HG03097 (cell line): ENCODE data around the gene ZNF681.
"Not testable (repeated sequence)": the region's sequence is repeated elsewhere in the genome, so short reads cannot be mapped to it uniquely, and the experiment has no call there.

ENCODE experiments used
- ATAC-seq: cut with Tn5 transposase; IDR thresholded peaks from one replicate; pipeline ENCODE4 v1.9.1; 2021; ENCODE audit not compliant: unreplicated experiment, low FRiP score

ZNF681 gene

DNA sequence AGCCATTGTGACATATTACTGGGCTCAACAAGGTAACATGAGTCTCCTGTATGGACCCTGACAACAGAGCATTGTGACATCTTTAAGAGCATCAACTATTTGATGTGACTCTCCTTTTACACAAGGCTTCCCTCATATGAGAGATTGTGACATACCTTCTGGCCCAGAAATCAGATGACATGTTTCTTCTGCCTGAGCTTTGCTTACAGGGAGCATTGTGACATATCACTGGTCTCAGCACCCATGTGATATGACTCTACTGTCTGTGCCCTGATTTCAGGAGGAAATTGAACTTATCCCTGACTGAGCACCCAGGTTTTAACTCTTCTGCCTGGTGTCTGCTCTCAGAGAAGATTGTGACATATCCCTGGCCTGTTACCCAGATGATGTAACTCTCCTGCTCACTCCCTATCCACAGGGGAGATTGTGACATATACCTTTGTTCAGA is 15.9 kb upstream of the ZNF681 start:
- no peak for ATAC-seq

- no peak for ATAC-seq
Measured at GRCh38 chr19:23774106-23774505, 15.4 kb upstream of the ZNF681 start.

GRCh38 chr19:23772675-23773063 is 14.0 kb upstream of the ZNF681 start:
- ATAC-seq = no peak

DNA sequence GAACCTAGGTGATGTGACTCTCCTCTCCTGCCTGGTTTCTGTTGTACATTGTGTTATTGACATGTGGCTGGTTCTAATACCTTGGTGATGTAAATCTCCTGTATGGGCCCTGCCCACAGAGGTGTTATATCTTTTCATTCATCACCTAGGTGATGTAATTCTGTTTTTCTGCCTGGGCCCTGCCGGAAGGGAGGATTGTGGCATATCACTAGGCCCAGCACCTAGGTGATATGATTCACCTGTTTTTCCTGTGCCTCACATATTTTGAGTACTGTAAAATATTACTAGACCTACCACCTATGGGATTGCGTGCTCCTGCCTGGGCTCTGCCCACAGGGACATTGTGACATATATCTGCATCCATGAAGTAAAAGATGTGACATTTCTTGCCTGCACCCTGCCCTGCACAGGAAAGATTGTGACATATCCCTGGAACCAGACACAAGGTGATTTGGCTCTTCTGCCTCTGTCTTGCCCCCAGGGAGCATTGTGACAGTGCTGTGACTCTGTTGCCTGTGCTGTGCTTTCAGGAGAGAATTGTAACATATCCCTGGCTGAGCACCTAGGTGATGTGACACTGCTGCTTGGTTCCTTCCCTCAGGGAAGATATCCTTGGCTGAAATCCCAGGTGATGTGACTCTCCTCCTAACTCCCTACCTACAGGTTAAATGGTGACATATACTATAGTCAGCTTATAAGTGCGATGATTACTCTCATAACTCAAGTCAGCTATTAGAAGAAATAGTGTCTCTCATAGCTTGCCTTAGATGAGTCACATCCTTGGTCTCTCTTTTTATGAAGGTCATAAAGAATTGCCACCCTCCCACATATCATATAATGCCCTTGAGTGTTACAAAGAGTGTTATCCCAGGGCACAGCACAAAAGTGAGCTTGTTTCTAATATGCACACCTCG is 13.3 kb upstream of the ZNF681 start:
- ATAC-seq = no peak

GRCh38 chr19:23771316-23771715 is 12.6 kb upstream of the ZNF681 start:
- no peak for ATAC-seq

GRCh38 chr19:23770672-23771250 is 12.1 kb upstream of the ZNF681 start:
- ATAC-seq = no peak

- no peak for ATAC-seq
Measured at GRCh38 chr19:23769691-23770468, 11.2 kb upstream of the ZNF681 start.

DNA sequence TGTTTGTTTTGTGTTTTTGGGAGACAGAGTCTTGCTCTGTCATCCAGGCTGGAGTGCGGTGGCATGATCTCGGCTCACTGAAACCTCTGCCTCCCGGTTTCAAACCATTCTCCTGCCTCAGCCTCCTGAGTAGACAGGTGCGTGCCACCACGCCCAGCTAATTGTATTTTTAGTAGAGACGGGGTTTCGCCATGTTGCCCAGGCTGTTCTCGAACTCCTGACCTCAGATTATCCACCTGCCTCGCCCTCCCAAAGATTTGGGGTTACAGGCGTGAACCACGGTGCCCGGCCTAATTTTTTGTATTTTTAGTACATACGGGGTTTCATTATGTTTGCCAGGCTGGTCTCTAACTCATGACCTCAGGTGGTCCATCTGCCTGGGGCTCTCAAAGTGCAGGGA is 8.3 kb upstream of the ZNF681 start:
- no peak for ATAC-seq

- ATAC-seq = no peak
Measured at GRCh38 chr19:23764781-23765180, 6.1 kb upstream of the ZNF681 start.

GRCh38 chr19:23762884-23763711 is 4.4 kb upstream of the ZNF681 start:
- ATAC-seq = peak; percentile 52

GRCh38 chr19:23762548-23762883 is 3.8 kb upstream of the ZNF681 start:
- no peak for ATAC-seq

DNA sequence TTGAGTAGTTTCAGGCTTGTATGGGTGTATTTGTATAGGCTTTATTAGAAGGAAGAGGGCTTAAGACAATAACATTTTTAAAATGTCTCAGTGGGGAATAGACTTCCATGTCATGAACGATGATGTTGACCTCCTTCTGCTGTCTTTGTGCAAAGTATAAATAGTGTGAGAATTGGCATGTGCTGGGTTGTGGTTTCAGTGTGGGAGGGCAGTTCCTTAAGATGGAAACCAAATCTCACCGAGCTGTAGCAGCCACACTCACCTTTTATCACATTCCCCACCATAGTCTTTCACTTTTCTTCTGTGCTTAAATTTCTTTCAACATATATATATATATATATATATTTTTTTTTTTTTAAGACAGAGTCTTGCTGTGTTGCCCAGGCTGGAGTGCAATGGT is 1.6 kb upstream of the ZNF681 start:
- not testable (repeated sequence) for ATAC-seq

DNA sequence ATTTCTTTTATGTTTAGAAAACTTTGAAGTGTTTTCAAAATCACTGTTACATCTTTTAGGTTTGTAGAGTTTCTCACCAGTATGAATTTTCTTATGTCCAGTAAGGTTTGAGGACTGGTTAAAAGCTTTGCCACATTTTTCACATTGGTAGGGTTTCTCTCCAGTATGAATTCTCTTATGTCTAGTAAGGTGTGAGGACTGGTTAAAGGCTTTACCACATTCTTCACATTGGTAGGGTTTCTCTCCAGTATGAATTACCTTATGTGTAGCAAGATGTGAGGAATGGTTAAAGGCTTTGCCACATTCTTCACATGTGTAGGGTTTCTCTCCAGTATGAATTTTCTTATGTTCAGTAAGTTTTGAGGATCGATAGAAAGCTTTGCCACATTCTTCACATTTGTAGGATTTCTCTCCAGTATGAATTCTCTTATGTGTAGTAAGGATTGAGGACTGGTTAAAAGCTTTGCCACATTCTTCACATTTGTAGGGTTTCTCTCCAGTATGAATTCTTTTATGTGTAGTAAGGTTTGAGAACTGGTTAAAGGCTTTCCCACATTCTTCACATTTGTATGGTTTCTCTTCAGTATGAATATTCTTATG is 15.0 kb downstream of the ZNF681 start:
- not testable (repeated sequence) for ATAC-seq

- not testable (repeated sequence) for ATAC-seq
Measured at GRCh38 chr19:23730729-23731465, 27.8 kb downstream of the ZNF681 start.

GRCh38 chr19:23724161-23724560 is 34.5 kb downstream of the ZNF681 start:
- not testable (repeated sequence) for ATAC-seq

DNA sequence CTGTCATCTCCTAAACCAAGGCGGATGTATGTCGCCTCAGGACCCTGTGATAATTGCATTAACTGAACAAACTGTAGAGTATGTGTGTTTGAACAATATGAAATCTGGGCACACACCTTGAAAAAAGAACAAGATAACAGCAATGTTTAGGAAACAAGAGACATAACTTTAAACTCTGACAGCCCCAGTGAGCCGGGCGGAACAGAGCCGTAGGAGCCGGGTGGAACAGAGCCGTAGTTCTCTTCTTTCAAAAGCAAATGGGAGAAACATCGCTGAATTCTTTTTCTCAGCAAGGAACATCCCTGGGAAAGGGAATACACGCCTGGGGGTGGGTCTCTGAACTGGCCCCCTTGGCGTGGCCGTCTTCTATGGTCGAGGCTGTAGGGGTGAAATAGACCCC is 39.9 kb downstream of the ZNF681 start:
- no peak for ATAC-seq

DNA sequence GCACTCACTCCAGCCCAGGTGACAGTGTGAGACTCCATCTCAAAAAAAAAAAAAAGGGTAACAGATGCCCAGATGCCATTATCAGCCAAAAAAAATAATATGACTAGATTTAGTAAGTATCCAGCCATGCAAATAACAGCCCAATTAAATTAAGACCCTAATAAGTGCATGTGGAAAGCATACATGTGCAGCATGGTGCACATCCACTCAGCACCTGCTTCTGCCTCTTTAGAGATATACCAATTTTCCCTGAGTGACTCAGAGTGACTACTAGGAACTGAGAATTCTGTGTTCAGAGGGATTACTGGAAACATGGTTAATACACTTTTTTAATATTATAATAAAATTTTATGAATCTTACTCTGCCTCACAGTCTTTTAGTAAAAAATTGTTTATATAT is 41.9 kb downstream of the ZNF681 start:
- no peak for ATAC-seq

DNA sequence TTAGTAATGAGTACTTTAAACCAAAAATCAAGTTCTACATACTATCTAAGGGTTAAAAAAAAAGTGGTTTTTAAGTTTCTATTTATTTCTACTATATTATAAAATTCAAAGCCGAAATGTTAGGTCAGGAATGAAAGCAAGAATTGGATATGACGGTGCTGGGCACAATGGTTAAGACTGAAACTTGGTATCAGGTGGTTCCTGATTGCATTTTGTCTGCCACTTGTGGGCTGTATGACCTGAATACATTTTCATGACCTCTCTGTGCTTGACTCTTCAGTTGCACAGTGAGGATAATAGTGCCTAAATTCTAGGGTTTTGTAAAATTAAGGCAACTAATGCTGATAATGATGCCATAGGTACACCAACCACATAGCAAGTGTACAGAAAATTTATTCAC is 49.3 kb downstream of the ZNF681 start:
- ATAC-seq = no peak

GRCh38 chr19:23706657-23707056 is 52.0 kb downstream of the ZNF681 start:
- ATAC-seq = no peak

DNA sequence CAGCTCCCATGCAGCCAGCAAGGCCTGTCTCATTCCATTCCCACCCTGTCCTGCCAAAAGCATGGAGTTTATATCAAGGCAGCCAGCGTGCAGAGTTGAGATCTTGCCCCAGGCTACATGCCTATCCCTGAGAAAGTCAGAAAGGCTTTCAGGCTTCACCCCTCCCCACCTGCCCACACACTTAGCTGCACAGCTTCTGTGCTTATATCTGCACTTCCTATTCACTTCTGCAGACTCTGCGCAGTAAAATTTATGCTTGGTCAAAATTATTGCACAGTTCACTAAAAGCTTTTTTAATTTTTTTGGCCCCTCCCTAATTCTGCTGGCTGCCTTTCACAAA is 59.2 kb downstream of the ZNF681 start:
- no peak for ATAC-seq
